Epithelial cell of esophagus (primary cell): ENCODE measurements around the gene HOXA6.

Experiments used
- DNase-seq: peaks from one replicate; pipeline ENCODE4 v3.0.0; 2010; ENCODE audit warnings: low read depth
- H3K4me3 ChIP-seq: 2 replicates; pipeline ENCODE4 v1.5.1; 2011; ENCODE audit warnings: mild to moderate bottlenecking, low read length, control low read depth
- CTCF ChIP-seq: IDR thresholded peaks from 2 replicates; pipeline ENCODE4 v1.5.1; 2011; ENCODE audit warnings: low read depth, mild to moderate bottlenecking, low read length, control low read depth, inconsistent platforms; ENCODE audit not compliant: insufficient read depth; ENCODE audit errors: missing control alignments

HOXA6 gene

GRCh38 chr7:27138472-27138871 lies 9.1 kb downstream of the HOXA6 start:
- H3K4me3 ChIP-seq, result no peak overlapping the region
- no peak for TF ChIP-seq CTCF
- no peak for DNase-seq

GRCh38 chr7:27137640-27138315 lies 9.8 kb downstream of the HOXA6 start:
- TF ChIP-seq CTCF, result no peak
- H3K4me3 ChIP-seq, result no peak overlapping the region
- no peak for DNase-seq

- DNase-seq, result peak; percentile 44
- H3K4me3 ChIP-seq, result no peak overlapping the region
- TF ChIP-seq CTCF, result no peak
Measured at GRCh38 chr7:27134392-27134791, 13.2 kb downstream of the HOXA6 start.

GRCh38 chr7:27133409-27134231 lies 14.0 kb downstream of the HOXA6 start:
- no peak for TF ChIP-seq CTCF
- DNase-seq, result no peak
- no peak overlapping the region for H3K4me3 ChIP-seq

GRCh38 chr7:27132978-27133377 lies 14.6 kb downstream of the HOXA6 start:
- no peak overlapping the region for H3K4me3 ChIP-seq
- no peak for DNase-seq
- no peak for TF ChIP-seq CTCF

- H3K4me3 ChIP-seq, result no peak overlapping the region
- no peak for TF ChIP-seq CTCF
- DNase-seq, result no peak
Measured at GRCh38 chr7:27132214-27132613, 15.4 kb downstream of the HOXA6 start.
